Measurements from ENCODE around the gene CAMTA1.

Gene CAMTA1

DNA sequence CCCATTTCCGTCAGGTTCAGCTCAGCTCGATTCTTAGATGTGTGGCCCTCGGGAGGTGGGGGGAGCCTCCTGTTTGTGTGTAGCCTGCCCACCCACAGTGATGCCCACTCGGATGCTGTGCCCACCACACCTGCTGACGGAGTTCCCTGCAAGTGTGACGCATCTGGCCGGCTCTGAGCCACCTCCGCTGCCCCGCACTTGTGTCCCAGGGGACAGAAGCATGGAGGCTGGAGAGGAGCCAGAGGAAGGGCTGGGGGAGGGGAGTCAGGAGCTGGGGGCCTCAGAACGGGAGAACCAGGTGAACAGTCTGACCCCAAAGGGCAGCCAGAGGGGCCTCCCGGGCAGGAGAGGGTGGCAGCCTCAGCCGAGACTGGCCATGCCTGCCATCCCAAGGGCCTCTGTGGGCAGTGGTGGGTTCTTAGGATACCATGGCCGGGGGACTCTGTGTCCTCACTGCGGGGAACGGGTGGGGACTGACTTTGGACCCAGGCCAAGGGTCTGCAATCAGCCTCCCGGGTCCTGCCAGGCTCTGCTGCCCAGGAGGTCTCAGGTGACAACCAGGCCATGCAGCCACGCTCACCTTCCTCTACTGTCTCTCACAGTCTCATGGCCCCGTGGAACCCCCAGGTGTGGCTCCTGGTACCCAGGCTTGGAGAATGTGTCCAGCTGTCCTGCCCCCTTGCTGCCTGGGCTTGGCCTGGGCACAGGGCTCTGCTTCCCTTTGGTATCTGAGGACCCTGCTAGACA lies 718.6 kb downstream of the CAMTA1 start:
- TF ChIP-seq, protein P1, sequence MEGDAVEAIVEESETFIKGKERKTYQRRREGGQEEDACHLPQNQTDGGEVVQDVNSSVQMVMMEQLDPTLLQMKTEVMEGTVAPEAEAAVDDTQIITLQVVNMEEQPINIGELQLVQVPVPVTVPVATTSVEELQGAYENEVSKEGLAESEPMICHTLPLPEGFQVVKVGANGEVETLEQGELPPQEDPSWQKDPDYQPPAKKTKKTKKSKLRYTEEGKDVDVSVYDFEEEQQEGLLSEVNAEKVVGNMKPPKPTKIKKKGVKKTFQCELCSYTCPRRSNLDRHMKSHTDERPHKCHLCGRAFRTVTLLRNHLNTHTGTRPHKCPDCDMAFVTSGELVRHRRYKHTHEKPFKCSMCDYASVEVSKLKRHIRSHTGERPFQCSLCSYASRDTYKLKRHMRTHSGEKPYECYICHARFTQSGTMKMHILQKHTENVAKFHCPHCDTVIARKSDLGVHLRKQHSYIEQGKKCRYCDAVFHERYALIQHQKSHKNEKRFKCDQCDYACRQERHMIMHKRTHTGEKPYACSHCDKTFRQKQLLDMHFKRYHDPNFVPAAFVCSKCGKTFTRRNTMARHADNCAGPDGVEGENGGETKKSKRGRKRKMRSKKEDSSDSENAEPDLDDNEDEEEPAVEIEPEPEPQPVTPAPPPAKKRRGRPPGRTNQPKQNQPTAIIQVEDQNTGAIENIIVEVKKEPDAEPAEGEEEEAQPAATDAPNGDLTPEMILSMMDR (IDR thresholded peaks at IDR 0.05; ENCODE audit: borderline replicate concordance, insufficient read depth, low read depth, low read length), result no peak

DNA sequence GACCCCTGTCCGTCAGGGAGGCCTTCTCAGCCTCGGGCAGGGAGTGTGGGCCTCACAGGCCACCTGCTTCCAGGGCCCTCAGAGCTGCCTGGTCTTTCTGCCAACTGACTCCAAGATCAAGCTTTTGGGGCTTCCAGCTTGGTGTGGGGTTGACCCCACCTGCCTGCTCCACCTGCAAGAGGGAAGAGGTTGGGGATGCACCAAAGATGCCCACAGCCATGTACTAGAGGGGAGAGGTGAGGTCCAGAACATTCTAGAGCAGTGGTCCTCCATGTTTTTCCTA lies 719.1 kb downstream of the CAMTA1 start:
- TF ChIP-seq, protein P1 (IDR thresholded peaks at IDR 0.05; ENCODE audit: borderline replicate concordance, insufficient read depth, low read depth, low read length), result no peak
- H3K4me3 ChIP-seq (ENCODE audit: low read depth, low read length), result no peak overlapping the region

More for the DNA sequence above, 718.6 kb downstream of the CAMTA1 start:
- H3K4me3 ChIP-seq (ENCODE audit: low read depth, low read length), result no peak overlapping the region

DNA sequence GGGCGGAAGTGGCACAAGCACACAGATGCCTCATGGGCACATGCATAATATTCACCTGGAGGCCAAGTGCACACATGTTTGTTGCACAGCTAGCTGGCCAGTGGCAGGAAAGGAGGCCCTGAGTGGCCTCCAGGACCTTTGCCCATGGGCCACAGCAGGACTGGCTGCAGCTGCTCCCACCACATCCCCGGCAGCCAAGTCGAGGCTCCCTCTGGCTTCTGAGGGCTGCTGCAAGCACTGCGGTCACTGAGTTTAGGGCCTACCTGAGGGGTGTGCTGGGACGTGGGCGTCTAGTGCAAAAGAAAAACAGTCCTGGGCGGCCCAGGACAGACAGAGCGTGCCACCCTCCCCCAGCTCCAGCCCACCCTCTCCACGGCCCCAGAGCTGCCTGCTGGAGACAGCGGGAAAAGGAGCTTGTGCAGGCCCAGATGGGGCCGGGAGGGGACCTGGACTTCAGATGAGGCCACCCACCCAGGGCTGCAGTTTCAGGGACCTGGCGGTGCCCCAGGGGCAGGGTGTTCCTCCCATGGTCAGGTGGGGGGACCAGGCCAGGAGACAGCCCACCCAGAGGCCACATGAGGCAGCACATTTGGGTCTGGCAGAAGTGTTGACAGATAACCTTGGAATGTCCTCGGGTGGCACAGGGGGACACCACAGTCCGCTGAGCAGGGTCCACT lies 720.0 kb downstream of the CAMTA1 start:
- TF ChIP-seq, protein P1 (IDR thresholded peaks at IDR 0.05; ENCODE audit: borderline replicate concordance, insufficient read depth, low read depth, low read length), result no peak
- H3K4me3 ChIP-seq (ENCODE audit: low read depth, low read length), result no peak overlapping the region

DNA sequence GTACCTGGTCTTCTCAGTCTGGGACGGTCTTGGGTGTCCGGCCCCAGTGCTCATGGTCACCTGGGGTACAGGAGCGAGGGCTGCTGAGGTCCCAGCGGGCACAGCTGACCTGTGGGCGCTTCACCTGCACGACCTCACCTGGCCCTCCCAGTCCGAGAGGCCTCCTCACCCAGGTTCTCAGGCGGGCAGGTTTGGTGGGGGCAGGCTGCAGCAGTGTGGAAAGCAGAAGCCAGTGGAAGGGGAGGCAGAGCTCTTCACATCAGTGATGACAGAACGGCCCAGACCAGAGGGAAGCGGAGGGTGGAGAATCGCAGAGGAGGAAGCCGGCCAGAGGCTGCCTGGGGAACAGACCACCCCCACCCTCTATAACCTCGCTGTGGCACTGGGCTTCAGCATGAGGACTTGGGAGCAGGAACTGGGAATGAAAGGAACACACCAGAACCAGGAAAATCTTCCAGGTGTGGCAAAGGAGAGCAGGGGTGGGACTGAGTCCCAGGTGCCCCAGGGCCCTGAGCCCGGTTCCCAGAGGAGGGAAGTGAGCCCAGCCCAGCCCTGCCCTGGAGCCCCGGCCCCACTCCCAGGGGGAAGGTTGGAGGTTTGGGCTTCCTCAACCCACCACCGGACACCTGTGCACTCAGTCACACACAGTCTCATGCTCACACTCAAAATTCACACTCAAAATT lies 720.7 kb downstream of the CAMTA1 start:
- TF ChIP-seq, protein P1 (IDR thresholded peaks at IDR 0.05; ENCODE audit: borderline replicate concordance, insufficient read depth, low read depth, low read length), result no peak
- no peak overlapping the region for H3K4me3 ChIP-seq (ENCODE audit: low read depth, low read length)

DNA sequence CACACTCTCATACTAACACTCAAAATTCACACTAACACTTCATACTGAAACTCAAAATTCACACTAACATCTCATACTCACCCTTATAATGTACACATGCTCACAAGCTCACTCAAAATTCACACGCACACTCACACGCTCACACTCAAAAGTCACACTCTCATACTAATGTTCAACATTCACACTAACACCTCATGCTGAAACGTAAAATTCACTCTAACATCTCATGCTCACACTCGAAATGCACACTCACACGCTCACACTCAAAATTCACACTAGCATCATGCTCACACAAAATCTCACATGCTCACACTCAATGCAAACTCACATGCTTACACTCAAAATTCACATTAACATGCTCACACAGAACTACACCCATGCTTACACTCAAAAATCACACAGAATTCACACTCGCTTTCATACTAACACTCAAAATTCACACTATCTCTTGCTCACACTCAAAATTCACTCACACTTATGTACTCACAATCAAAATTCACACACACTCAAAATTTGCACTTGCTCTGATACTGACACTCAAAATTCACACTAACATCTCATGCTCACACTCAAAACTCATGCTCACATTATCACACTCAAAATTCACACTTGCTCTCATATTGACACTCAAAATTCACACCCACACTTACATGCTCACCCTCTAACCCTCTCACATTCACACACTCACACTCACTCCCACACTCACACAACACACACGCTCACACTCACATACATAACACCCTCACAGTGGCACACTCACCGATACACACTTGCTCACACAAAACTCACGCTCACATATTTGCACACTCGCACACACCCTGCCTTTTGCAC lies 721.4 kb downstream of the CAMTA1 start:
- no peak overlapping the region for H3K4me3 ChIP-seq (ENCODE audit: low read depth, low read length)
- TF ChIP-seq, protein P1 (IDR thresholded peaks at IDR 0.05; ENCODE audit: borderline replicate concordance, insufficient read depth, low read depth, low read length), result no peak

DNA sequence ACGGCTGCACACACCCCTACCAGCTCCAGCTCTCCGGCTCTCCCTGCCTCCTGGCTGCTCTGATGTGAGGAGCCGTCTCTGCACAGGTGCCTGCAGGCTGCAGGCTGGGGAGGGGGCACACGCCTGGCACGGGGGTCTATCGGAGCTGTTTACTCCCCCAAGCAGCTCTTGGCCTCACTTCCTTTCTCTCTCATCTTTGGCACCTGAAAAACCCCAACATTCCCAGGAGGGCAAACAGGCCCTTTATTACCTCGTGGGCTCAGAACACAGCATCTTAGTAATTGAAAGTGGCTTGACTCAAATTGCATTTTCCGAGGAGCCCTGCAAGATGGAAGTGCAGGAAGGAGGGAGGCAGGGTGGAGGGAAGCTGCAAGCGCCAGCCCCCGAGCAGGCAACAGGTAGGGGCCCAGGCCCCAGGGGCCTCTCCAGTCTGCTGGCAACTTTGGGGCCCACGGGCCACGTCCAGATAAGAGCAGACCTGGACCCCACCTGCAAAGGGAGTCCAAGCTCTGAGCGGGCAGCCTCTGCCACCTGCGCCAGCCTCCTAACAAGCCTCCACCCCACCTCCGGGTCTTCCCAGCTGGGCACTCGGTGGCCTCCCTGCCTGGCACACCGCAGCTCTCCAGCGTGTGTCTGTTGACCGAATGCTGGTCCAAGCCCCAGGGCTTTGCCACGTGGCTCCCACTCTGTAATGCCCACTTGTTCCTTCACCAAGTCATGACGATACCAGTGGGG lies 722.2 kb downstream of the CAMTA1 start:
- TF ChIP-seq, protein P1 (IDR thresholded peaks at IDR 0.05; ENCODE audit: borderline replicate concordance, insufficient read depth, low read depth, low read length), result no peak
- no peak overlapping the region for H3K4me3 ChIP-seq (ENCODE audit: low read depth, low read length)
